Naive B cell (primary cell): Measurements from ENCODE around the gene TOX3. TPM values are rescaled to one million over a fixed set of nuclear protein-coding genes. Genes with fewer than 3 reads are reported as not detected.

Source experiments
- ATAC-seq, 2 donors: fragments of 150-1000 bp; cut with Tn5 transposase; 2 replicates each; pipeline ENCODE4 v1.10.0; 2021; ENCODE audit warnings: low read depth in 2 of 2, mild to moderate bottlenecking in 2 of 2, moderate library complexity in 2 of 2
- DNase-seq: peaks from one replicate; pipeline ENCODE4 v3.0.0; 2022
- H3K27ac Mint-ChIP-seq, 6 donors: one replicate each; pipeline ENCODE4 v1.8.0; 2020 to 2022; ENCODE audit warnings: mild to moderate bottlenecking in 6 of 6, mixed read lengths in 6 of 6, moderate library complexity in 5 of 6, inconsistent platforms in 2 of 6
- H3K27me3 Mint-ChIP-seq, 3 donors: one replicate each; pipeline ENCODE4 v1.8.0; 2021 to 2022; ENCODE audit warnings: mixed read lengths in 3 of 3, mild to moderate bottlenecking in 1 of 3
- H3K36me3 Mint-ChIP-seq, 2 donors: one replicate each; pipeline ENCODE4 v1.8.0; 2020 to 2022; ENCODE audit warnings: mixed read lengths in 2 of 2, inconsistent platforms in 1 of 2, mild to moderate bottlenecking in 1 of 2
- H3K4me1 Mint-ChIP-seq, 3 donors: one replicate each; pipeline ENCODE4 v1.8.0; 2020 to 2022; ENCODE audit warnings: mixed read lengths in 3 of 3, inconsistent platforms in 1 of 3, mild to moderate bottlenecking in 1 of 3, moderate library complexity in 1 of 3
- H3K4me3 Mint-ChIP-seq, 8 donors: one replicate each; pipeline ENCODE4 v1.8.0; 2020 to 2022; ENCODE audit warnings: mild to moderate bottlenecking in 8 of 8, mixed read lengths in 8 of 8, moderate library complexity in 8 of 8, inconsistent platforms in 2 of 8
- H3K9me3 Mint-ChIP-seq, 7 donors: one replicate each; pipeline ENCODE4 v1.8.0; 2020 to 2022; ENCODE audit warnings: mixed read lengths in 7 of 7, mild to moderate bottlenecking in 5 of 7, inconsistent platforms in 2 of 7, moderate library complexity in 1 of 7
- polyA plus RNA-seq, 6 donors: library from polyadenylated mRNA; unstranded; fragments of 300-500 nt; fragmentation: Illumina TruSeq; gene quantifications; one replicate each; pipeline ENCODE4 v1.2.3, GENCODE V29; 2021; ENCODE audit warnings: low read depth in 6 of 6

The TOX3 gene
- polyA plus RNA-seq, 6 donors from 2014 or later = not detected

DNA sequence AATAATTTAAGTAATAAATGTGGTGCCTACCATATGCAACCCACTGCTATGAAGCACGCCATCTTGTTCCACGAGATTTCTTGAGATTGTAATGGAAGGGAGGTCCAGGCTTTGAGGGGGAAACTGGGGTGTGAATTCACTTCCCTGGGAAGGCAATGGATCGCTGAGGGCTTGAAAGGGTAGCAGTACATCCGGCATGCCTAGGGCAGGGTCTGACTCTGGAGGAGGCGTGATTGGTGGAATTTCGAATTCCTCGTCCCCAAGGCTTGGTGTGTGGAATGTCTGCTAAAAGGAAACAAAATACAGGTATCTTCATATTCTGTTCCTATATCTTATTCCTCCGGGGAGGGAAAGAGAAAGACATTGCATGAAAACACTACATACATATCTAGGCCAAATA lies 83.0 kb downstream of the TOX3 start:
- no peak overlapping the region for H3K4me3 Mint-ChIP-seq
- H3K27ac Mint-ChIP-seq = no peak overlapping the region
- H3K4me1 Mint-ChIP-seq = no peaks in the 10 kb centered on the region
- H3K36me3 Mint-ChIP-seq = no peaks in the 10 kb centered on the region
- peaks cover 0 to 8% (median 5%) of the 10 kb centered on the region in 3 donors for H3K27me3 Mint-ChIP-seq
- ATAC-seq (no peak), DNase-seq (no peak)
- peaks cover 0 to 7% (median 0%) of the 10 kb centered on the region in 7 donors for H3K9me3 Mint-ChIP-seq

DNA sequence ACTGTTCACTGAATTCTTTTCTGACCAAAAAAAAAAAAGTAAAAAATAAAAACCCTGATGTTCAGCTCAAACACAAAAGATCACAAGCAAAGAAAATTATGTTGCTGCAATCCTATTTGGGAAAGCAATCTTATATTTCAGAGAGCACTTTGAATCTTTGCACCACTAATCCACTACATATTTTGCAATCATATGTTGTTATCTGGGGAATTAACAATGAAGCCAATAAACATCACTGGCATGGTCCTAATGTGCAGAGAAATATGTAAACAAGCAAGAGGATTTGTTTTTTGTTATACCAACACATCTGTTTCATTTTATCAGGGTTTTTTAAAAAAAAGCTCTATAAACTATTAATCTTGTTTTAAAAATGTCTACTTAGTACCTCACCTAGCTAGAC lies 84.1 kb downstream of the TOX3 start:
- no peaks in the 10 kb centered on the region for H3K4me1 Mint-ChIP-seq
- peaks cover 0 to 7% (median 0%) of the 10 kb centered on the region in 7 donors for H3K9me3 Mint-ChIP-seq
- no peaks in the 10 kb centered on the region for H3K36me3 Mint-ChIP-seq
- H3K27ac Mint-ChIP-seq = no peak overlapping the region
- no peak for ATAC-seq
- no peak for DNase-seq
- H3K27me3 Mint-ChIP-seq = peaks cover 0 to 7% (median 5%) of the 10 kb centered on the region in 3 donors
- H3K4me3 Mint-ChIP-seq = no peak overlapping the region

DNA sequence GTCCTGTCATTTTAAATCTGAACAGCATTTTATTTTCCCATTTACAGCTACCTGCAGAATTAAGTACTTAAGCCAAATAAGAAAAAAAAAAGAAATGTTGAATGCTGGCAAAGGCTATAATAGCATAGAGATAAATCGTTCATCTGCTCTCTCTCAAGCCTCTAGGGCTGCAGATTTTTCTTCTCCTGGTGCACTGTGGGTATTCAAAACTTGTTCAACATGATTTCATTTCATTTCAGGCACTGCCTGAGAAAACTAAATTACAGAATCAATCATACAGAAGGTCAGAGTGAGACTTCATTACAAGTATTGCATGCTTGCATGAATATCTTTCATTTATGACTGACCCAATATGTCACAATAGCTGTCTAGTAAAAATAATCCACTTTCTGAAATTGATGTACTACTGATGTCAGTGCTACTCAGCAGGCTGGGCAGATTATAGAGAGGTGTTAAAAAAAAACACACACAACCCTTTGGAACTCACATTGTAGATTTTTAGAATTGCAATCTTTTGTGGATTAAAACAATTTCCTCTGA lies 86.2 kb downstream of the TOX3 start:
- Mint-ChIP-seq H3K9me3 (peaks cover 0 to 1% (median 0%) of the 10 kb centered on the region in 7 donors), H3K4me3 (no peak overlapping the region), H3K27me3 (no peaks in the 10 kb centered on the region), H3K36me3 (no peaks in the 10 kb centered on the region), H3K27ac (no peak overlapping the region), H3K4me1 (no peaks in the 10 kb centered on the region)
- no peak for DNase-seq
- no peak for ATAC-seq

DNA sequence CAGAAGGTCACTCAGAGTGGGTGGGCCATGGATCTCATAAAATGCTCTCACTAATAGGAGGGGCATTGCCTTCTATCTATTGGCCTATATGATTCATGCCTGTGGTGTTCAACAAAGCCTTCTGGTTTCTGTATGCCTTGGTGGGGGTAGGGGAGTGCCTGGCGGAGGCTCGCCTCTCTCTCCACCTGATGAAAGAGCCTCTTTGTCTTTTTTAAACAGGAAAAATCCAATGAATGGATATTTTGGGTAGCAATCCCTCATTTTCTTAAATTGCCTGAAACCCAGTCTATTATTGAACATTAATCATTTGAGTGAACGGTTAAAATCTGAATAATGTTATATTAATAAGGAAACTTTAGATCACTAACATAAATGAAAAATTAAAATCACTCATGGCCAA lies 90.6 kb downstream of the TOX3 start:
- no peak overlapping the region for H3K4me3 Mint-ChIP-seq
- H3K27me3 Mint-ChIP-seq = no peaks in the 10 kb centered on the region
- H3K27ac Mint-ChIP-seq = no peak overlapping the region
- peaks cover 0 to 6% (median 2%) of the 10 kb centered on the region in 7 donors for H3K9me3 Mint-ChIP-seq
- H3K4me1 Mint-ChIP-seq = no peaks in the 10 kb centered on the region
- H3K36me3 Mint-ChIP-seq = no peaks in the 10 kb centered on the region
- DNase-seq = no peak
- no peak for ATAC-seq

DNA sequence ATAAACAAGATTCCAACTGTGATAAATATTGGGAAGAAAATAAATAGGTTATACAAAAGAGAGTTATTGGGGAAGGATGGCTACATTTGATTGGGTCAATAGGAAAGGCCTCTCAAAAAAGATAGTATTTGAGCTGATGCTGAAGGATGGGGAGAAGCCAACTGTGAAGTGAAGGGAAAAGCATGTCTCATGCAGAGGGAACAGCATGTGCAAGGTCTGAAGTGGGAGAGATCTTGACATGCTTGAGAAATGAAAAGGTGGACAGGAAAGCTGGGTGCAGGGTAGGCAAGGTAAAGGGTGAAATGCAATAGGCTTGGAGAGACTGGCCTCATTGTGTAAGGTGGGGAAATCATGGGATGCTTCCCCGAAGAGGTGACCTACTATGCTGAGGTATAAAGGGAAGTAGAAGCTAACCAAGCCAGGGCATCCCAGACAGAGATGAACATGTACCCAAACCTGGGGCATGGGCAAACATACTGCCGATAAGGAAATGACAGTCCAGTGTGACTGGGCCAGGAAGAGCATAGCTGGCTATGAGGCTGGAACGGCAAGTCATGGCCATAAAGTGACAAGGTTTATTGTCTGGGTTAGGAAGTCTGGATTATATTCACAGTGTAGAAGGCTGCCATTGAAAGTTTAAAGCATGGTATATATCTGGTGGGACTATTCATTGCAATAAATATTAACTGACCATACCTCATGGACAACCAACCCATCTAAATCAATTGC lies 91.2 kb downstream of the TOX3 start:
- no peaks in the 10 kb centered on the region for H3K27me3 Mint-ChIP-seq
- DNase-seq = no peak
- no peak for ATAC-seq
- no peak overlapping the region for H3K27ac Mint-ChIP-seq
- no peaks in the 10 kb centered on the region for H3K36me3 Mint-ChIP-seq
- H3K4me3 Mint-ChIP-seq = no peak overlapping the region
- peaks cover 0 to 7% (median 2%) of the 10 kb centered on the region in 7 donors for H3K9me3 Mint-ChIP-seq
- no peaks in the 10 kb centered on the region for H3K4me1 Mint-ChIP-seq

DNA sequence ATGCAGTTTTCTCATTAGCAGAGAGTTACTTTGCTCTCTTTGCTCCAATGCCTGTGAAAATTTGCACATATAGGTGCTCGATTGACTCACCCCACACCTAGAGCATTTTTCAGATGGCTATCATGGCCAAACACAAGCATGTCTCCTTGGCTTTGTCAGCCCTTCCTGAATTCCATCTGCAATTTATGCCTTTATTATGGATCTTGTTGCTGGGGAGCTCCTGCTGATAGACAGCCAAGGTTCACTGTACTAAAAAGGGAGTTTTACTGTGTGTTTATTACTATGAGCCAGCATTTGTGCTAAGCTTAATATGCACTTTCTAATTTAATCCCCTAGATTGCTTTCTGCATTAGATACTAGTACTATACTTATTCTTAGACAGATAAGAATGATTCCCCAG lies 93.3 kb downstream of the TOX3 start:
- ATAC-seq (no peak), DNase-seq (no peak)
- H3K27ac Mint-ChIP-seq = no peak overlapping the region
- no peaks in the 10 kb centered on the region for H3K4me1 Mint-ChIP-seq
- no peak overlapping the region for H3K4me3 Mint-ChIP-seq
- H3K36me3 Mint-ChIP-seq = no peaks in the 10 kb centered on the region
- H3K9me3 Mint-ChIP-seq = peaks cover 0 to 14% (median 3%) of the 10 kb centered on the region in 7 donors
- H3K27me3 Mint-ChIP-seq = no peaks in the 10 kb centered on the region

DNA sequence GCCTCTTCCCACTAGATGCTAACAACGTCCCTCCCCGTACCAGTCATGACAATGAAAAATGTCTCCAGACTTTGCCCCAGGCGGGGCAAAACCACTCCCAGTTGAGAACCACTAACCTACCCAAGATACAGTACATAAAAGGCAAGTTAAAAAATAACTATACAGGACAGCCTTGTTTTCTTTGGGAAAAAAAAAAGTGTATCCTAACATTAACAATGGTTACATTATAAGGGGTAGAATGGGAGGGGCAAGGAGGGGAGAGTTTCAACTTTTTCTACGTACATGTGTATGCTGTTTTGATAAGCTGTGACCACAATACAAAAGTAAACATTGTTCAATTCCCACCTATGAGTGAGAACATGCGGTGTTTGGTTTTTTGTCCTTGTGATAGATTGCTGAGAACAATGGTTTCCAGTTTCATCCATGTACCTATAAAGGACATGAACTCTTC lies 94.9 kb downstream of the TOX3 start:
- peaks cover 0 to 14% (median 3%) of the 10 kb centered on the region in 7 donors for H3K9me3 Mint-ChIP-seq
- H3K4me1 Mint-ChIP-seq = no peaks in the 10 kb centered on the region
- ATAC-seq (no peak), DNase-seq (no peak)
- no peaks in the 10 kb centered on the region for H3K36me3 Mint-ChIP-seq
- H3K27ac Mint-ChIP-seq = no peak overlapping the region
- H3K4me3 Mint-ChIP-seq = no peak overlapping the region
- H3K27me3 Mint-ChIP-seq = no peaks in the 10 kb centered on the region

DNA sequence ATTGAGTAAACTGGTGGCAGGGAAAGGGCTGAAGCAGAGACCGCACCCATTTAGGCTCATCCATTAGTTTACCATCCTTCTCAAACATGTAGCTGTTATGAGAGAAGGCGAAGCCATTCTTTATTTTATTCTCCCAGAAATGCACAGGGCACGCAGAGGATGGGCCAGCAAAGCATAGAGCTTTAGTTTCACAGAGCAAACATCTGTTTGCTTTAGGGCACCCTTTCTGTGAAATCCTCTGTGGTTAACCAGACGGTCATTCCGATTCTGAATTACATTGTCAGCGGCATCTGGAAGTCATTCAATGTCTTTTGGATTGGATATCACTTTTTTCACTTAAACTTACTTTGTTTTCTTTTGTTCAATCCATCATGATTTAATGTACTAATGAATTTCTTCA lies 96.0 kb downstream of the TOX3 start:
- H3K27me3 Mint-ChIP-seq = peaks cover 0 to 4% (median 0%) of the 10 kb centered on the region in 3 donors
- peaks cover 0 to 14% (median 3%) of the 10 kb centered on the region in 7 donors for H3K9me3 Mint-ChIP-seq
- no peaks in the 10 kb centered on the region for H3K36me3 Mint-ChIP-seq
- H3K27ac Mint-ChIP-seq = no peak overlapping the region
- H3K4me1 Mint-ChIP-seq = no peaks in the 10 kb centered on the region
- no peak overlapping the region for H3K4me3 Mint-ChIP-seq
- no peak for ATAC-seq
- DNase-seq = no peak

DNA sequence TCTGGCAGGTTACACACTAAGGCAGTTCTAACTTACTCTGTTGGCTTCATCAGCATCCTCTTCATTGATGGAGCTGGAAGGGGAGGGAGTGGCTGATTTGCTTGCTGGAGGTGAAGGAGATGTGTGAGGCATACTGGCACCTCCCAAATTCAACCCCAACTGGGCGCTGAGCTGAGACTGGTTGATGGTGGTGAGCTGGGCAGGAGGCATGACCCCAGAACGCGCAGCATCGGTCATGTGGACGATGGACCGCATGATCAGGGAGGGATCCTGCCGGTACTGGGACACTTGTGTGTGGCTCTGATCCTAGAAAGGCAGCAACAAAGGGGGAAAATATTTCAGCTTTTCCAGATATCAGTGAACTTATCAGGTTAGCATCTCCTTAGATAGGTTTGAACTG lies 96.7 kb downstream of the TOX3 start:
- ATAC-seq (no peak), DNase-seq (no peak)
- Mint-ChIP-seq H3K27me3 (peaks cover 0 to 4% (median 0%) of the 10 kb centered on the region in 3 donors), H3K36me3 (no peaks in the 10 kb centered on the region), H3K4me1 (no peaks in the 10 kb centered on the region), H3K4me3 (no peak overlapping the region), H3K27ac (no peak overlapping the region), H3K9me3 (peaks cover 0 to 14% (median 2%) of the 10 kb centered on the region in 7 donors)

DNA sequence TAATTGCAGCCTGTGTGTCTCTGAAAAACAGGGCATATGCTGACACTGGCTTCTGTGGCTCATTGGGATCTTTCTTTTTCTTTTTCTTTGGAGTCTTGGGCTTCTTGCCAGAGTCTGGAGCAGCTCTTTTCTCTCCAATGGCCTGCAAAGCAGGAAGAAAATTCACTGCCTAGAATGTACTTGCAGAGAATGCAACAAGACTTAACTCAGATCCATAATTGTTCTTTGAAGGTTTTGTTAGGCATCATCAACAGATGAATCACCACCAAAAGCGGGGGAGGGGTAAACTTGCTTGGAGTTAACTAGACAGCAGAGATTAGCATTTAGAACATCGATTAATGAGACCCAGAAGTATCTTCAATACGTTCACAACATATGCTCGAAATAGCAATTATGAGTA lies 100.9 kb downstream of the TOX3 start:
- DNase-seq (no peak), ATAC-seq (no peak)
- Mint-ChIP-seq H3K9me3 (peaks cover 0 to 11% (median 0%) of the 10 kb centered on the region in 7 donors), H3K27ac (no peak overlapping the region), H3K27me3 (peaks cover 0 to 4% (median 0%) of the 10 kb centered on the region in 3 donors), H3K4me1 (no peaks in the 10 kb centered on the region), H3K36me3 (no peaks in the 10 kb centered on the region), H3K4me3 (no peak overlapping the region)

DNA sequence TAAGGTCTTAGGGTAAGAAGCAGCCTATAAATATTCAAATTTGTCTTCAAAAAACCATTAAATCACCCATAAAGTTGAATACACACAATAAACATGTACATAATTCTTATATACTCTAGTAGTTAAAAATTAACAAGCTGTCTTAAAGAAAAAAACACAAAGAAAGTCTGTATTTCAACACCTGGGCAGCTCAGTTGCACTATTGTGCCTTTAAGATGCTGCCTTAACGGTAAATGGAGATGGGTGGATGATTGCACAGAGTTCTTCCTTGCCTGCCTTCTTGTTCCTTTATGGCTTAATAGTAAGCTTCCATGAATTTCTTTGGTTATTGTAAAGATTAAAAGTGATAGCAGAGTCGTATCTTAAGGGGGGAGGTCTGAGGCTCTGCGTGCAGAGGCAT lies 105.1 kb downstream of the TOX3 start:
- Mint-ChIP-seq H3K36me3 (no peaks in the 10 kb centered on the region), H3K4me1 (no peaks in the 10 kb centered on the region), H3K4me3 (no peak overlapping the region), H3K9me3 (peaks cover 0 to 6% (median 3%) of the 10 kb centered on the region in 7 donors), H3K27ac (no peak overlapping the region), H3K27me3 (peaks cover 0 to 4% (median 0%) of the 10 kb centered on the region in 3 donors)
- no peak for DNase-seq
- ATAC-seq = no peak

DNA sequence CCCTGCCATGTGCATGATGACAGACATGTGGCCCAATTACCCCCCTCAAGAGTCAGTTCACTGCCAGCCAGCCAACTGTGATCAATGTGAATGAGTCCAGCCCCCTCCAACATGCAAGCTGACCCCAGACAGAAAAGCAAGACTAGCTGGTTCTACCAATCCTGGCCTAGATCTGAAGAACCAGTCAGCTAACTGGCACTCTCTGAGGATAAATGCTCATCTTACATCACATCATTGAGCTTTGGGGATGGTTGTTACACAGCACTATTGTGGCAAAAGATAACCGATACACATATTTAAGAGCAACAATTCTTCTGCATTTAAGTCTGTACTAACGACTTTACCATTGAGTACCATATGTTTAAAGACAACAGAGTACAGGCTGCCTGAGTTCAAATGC lies 106.7 kb downstream of the TOX3 start:
- no peak for ATAC-seq
- H3K36me3 Mint-ChIP-seq = no peaks in the 10 kb centered on the region
- H3K4me1 Mint-ChIP-seq = no peaks in the 10 kb centered on the region
- H3K27ac Mint-ChIP-seq = no peak overlapping the region
- H3K4me3 Mint-ChIP-seq = no peak overlapping the region
- H3K9me3 Mint-ChIP-seq = peaks cover 0 to 6% (median 3%) of the 10 kb centered on the region in 7 donors
- no peak for DNase-seq
- no peaks in the 10 kb centered on the region for H3K27me3 Mint-ChIP-seq

DNA sequence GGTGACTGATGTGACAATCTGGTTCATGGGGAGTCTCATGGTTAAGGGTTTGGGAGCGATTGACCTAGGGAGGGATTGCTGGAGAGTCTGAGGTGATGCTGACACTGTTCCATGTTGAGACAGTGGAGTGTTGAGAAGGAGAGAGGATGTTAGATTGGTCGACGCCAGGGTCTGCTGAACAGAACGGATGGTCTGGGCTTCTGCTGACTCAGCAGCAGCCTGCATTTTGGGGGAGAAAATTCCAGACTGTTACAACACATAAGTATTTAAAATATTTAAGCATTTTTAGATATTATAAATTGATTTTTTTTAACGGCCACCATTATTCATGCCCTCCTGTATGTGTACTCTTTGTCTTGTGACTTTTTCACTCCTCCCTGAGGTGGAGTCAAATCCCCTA lies 107.2 kb downstream of the TOX3 start:
- Mint-ChIP-seq H3K9me3 (peaks cover 0 to 6% (median 3%) of the 10 kb centered on the region in 7 donors), H3K4me3 (no peak overlapping the region), H3K36me3 (no peaks in the 10 kb centered on the region), H3K27me3 (no peaks in the 10 kb centered on the region), H3K4me1 (no peaks in the 10 kb centered on the region), H3K27ac (no peak overlapping the region)
- ATAC-seq (no peak), DNase-seq (no peak)

DNA sequence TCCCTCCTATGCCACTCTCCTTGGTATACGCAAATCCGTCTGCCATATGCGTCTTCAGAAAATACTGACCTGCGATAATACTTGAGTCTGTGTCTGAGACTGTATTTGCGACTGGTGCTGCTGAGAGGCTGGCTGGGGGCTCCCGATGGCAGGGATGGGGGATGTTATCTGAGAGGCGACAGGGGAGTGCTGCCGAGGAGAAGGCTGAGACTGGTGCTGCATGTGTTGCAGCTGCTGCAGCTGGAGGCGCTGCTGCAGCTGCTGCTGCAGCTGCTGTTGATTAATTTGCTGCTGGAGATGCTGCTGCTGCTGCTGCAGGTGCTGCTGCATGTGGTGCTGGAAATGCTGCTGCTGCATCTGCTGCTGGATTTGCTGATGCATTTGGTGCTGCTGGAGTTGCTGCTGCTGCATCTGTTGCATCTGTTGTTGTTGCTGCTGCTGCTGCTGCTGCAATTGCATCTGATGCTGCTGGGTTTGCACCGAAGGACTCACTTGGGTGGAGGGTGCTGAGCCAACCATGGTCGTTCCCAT lies 107.7 kb downstream of the TOX3 start:
- Mint-ChIP-seq H3K27ac (peak overlapping the region in 1 of 6 donors; percentile 53), H3K4me1 (no peaks in the 10 kb centered on the region), H3K4me3 (no peak overlapping the region), H3K9me3 (peaks cover 0 to 6% (median 3%) of the 10 kb centered on the region in 7 donors), H3K36me3 (no peaks in the 10 kb centered on the region), H3K27me3 (no peaks in the 10 kb centered on the region)
- no peak for ATAC-seq
- DNase-seq = no peak
